Heart left ventricle (tissue), 16 donors: ENCODE data around the gene SURF4. TPM values are rescaled to one million over a fixed set of nuclear protein-coding genes. Genes with fewer than 3 reads are reported as not detected.
"Not testable (repeated sequence)": the region's sequence is repeated elsewhere in the genome, so short reads cannot be mapped to it uniquely, and the experiment has no call there.

Experiments used
- ATAC-seq, 4 donors: fragments of 200-7000 bp; cut with Tn5 transposase; one replicate each; pipeline ENCODE4 v1.9.1; 2020 to 2022; ENCODE audit warnings: moderate library complexity in 4 of 4, mild to moderate bottlenecking in 3 of 4, moderate number of reproducible peaks in 1 of 4
- DNase-seq, 5 donors: peaks; one replicate each; pipeline ENCODE4 v3.0.0-alpha.2; 2020
- H3K27ac ChIP-seq, 12 donors: fragments of 200-600 bp; sonication (generic) in 4 of 12; one replicate each; pipeline versions ENCODE4 v1.5.0 to v1.8.0; 2016 to 2022; ENCODE audit warnings: mild to moderate bottlenecking in 2 of 12
- H3K27me3 ChIP-seq, 9 donors: fragments of 200-600 bp; sonication (generic) in 2 of 9; one replicate each; pipeline versions ENCODE4 v1.5.1 to v1.8.0; 2016 to 2022; ENCODE audit warnings: mild to moderate bottlenecking in 3 of 9
- H3K36me3 ChIP-seq, 9 donors: fragments of 200-600 bp; sonication (generic) in 2 of 9; one replicate each; pipeline versions ENCODE4 v1.5.0 to v1.8.0; 2018 to 2022; ENCODE audit warnings: mild to moderate bottlenecking in 2 of 9
- H3K4me1 ChIP-seq, 12 donors: fragments of 200-600 bp; sonication (generic) in 4 of 12; one replicate each; pipeline versions ENCODE4 v1.5.0 to v1.8.0; 2016 to 2022; ENCODE audit warnings: mild to moderate bottlenecking in 3 of 12
- H3K4me3 ChIP-seq, 12 donors: fragments of 200-600 bp; sonication (generic) in 4 of 12; one replicate each; pipeline versions ENCODE4 v1.5.0 to v1.8.0; 2017 to 2022; ENCODE audit warnings: mild to moderate bottlenecking in 9 of 12, moderate library complexity in 4 of 12
- H3K9me3 ChIP-seq, 12 donors: fragments of 200-600 bp; sonication (generic) in 4 of 12; one replicate each; pipeline versions ENCODE4 v1.5.0 to v1.8.0; 2016 to 2022; ENCODE audit warnings: mild to moderate bottlenecking in 1 of 12
- POLR2A ChIP-seq, 2 donors: fragments of 450-650 bp; IDR thresholded peaks; one replicate each; pipeline ENCODE4 v1.6.1; 2017; ENCODE audit warnings: antibody characterized with exemption in 2 of 2, mild to moderate bottlenecking in 2 of 2, moderate library complexity in 2 of 2
- WGBS, 4 donors: extraction: QIAGEN DNeasy Blood & Tissue Kit in 2 of 4; methylation state at CpG; one replicate each; pipeline versions ENCODE4 v1.1.5 to v1.1.7; 2013 to 2018; 5-methylcytosine and 5-hydroxymethylcytosine counted together
- intact Hi-C, 10 donors: fragments of 100-400 bp; cut with DNase I; formaldehyde crosslinking; loops; one replicate each; pipeline versions ENCODE4 v1.11.1 to v1.14.2; 2022
- polyA plus RNA-seq, 2 donors: library from polyadenylated mRNA; stranded (reverse); fragments of 200-250 nt; gene quantifications; one replicate each; pipeline ENCODE4 v1.2.3, GENCODE V29; 2013
- total RNA-seq, 9 donors: library from RNA; depleted of rRNA in 2 of 9; stranded (reverse); fragments of >200 nt in 2 of 9; fragmentation: NEBNext Ultra II Directional in 3 of 9; extraction: Animal tissue kit (Norgen Biotek cat#: 25700) in 3 of 9; gene quantifications; one replicate each; pipeline versions ENCODE4 v1.1.0 to v1.2.4, GENCODE V29; 2016 to 2023
- TF ChIP-seq, protein P1 (sequence below), 12 donors: fragments of 200-600 bp; sonication (generic) in 4 of 12; IDR thresholded peaks; one replicate each; pipeline versions ENCODE4 v1.5.0 to v1.8.0; 2018 to 2022; ENCODE audit warnings: antibody characterized with exemption in 12 of 12, mild to moderate bottlenecking in 5 of 12
- donor health status: ischemic (EF 13 %, LVEDD 7.1; RV severe dilation, severe dysfunction).
- donor health status: healthy with polysubstance abuse.
- donor health status: DM: no; HTN: yes; CAD: no.
- donor health status: DM: no; HTN: no; CAD: no.
- donor health status: ischemic (EF 25% LVEDD 6.9; RV normal size, moderate dysfunction).
- donor health status: ischemic (EF 25% LVEDD 5.7; RV mildly dilated, moderate dysfunction).
- donor health status: healthy.
- donor health status: DM: yes; HTN: yes; CAD: no.
- donor health status: ischemic (EF 35%, LVEDD 5.7; RV mildly dilated, moderate dysfunction).
- donor health status: nonischemic (EF 11% LVEDD 7.7; RV severe dilation, severe dysfunction).
- donor health status: DM: yes; HTN: yes; CAD: no.
- donor health status: PGD.
- donor health status: ischemic (EF 29% LVEDD 5.4; RV normal size, mild dysfunction).
- donor health status: nonischemic (EF 23%, LVEDD 6.1; RV moderate dilation, normal function).

SURF4 gene
- total and polyA plus RNA-seq, 11 donors = 31.2 to 185 (median 77.8) TPM

GRCh38 chr9:133378408-133378962 lies 2.6 kb upstream of the SURF4 start:
- ATAC-seq (no peak), DNase-seq (no peak)
- Histone ChIP-seq H3K27ac (no peak overlapping the region), H3K36me3 (peaks cover 0 to 4% (median 0%) of the 10 kb centered on the region in 9 donors), H3K27me3 (no peaks in the 10 kb centered on the region), H3K4me1 (peaks cover 0 to 25% (median 16%) of the 10 kb centered on the region in 12 donors), H3K4me3 (no peak overlapping the region), H3K9me3 (peaks cover 0 to 10% (median 0%) of the 10 kb centered on the region in 12 donors)
- 92 to 100% (median 95%) methylated on average over 1 of the region's 1 CpG for WGBS, 4 donors
- TF ChIP-seq, protein P1, sequence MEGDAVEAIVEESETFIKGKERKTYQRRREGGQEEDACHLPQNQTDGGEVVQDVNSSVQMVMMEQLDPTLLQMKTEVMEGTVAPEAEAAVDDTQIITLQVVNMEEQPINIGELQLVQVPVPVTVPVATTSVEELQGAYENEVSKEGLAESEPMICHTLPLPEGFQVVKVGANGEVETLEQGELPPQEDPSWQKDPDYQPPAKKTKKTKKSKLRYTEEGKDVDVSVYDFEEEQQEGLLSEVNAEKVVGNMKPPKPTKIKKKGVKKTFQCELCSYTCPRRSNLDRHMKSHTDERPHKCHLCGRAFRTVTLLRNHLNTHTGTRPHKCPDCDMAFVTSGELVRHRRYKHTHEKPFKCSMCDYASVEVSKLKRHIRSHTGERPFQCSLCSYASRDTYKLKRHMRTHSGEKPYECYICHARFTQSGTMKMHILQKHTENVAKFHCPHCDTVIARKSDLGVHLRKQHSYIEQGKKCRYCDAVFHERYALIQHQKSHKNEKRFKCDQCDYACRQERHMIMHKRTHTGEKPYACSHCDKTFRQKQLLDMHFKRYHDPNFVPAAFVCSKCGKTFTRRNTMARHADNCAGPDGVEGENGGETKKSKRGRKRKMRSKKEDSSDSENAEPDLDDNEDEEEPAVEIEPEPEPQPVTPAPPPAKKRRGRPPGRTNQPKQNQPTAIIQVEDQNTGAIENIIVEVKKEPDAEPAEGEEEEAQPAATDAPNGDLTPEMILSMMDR (IDR thresholded peaks at IDR 0.05) = no peak
- no peak for TF ChIP-seq POLR2A (IDR thresholded peaks at IDR 0.05)
- intact Hi-C loops = loop anchor here in 3 of 10 donors (5.0 kb wide), 2 partner anchors 39 to 41 kb away; partner anchors contain the start of genes SURF6 (in 2 of the 3) and REXO4 (in 1 of the 3)

- Histone ChIP-seq H3K4me1 (peaks cover 0 to 32% (median 22%) of the 10 kb centered on the region in 12 donors), H3K36me3 (peaks cover 0 to 11% (median 4%) of the 10 kb centered on the region in 9 donors), H3K27me3 (no peaks in the 10 kb centered on the region), H3K27ac (no peak overlapping the region), H3K9me3 (peaks cover 0 to 10% (median 0%) of the 10 kb centered on the region in 12 donors), H3K4me3 (no peak overlapping the region)
- TF ChIP-seq, protein P1 (IDR thresholded peaks at IDR 0.05) = no peak
- no peak for TF ChIP-seq POLR2A (IDR thresholded peaks at IDR 0.05)
- intact Hi-C loops = loop anchor here in 4 of 10 donors (2.0 to 5.0 kb wide), 5 partner anchors 21 to 81 kb away; partner anchors contain the start of genes SURF6 (in 2 of the 4), CACFD1 (in 1 of the 4), MED22 (in 1 of the 4) and REXO4 (in 1 of the 4)
- ATAC-seq (no peak), DNase-seq (no peak)
- WGBS, 4 donors = 74 to 85% (median 81%) methylated on average over 5 to 6 of the region's 6 CpGs
These were observed 1.9 kb upstream of the SURF4 start for GRCh38 chr9:133377721-133378216.

GRCh38 chr9:133377280-133377679 lies 1.4 kb upstream of the SURF4 start:
- H3K9me3 ChIP-seq, H3K27ac ChIP-seq, H3K27me3 ChIP-seq, DNase-seq, ATAC-seq, H3K4me3 ChIP-seq: not testable (repeated sequence)
- WGBS, 4 donors = 93 to 95% (median 94%) methylated on average over 14 of the region's 14 CpGs
- intact Hi-C loops = loop anchor here in 4 of 10 donors (2.0 to 5.0 kb wide), 5 partner anchors 20 to 82 kb away; partner anchors contain the start of genes SURF6 (in 2 of the 4), CACFD1 (in 1 of the 4), MED22 (in 1 of the 4) and REXO4 (in 1 of the 4)
- peaks cover 0 to 12% (median 5%) of the 10 kb centered on the region in 9 donors for H3K36me3 ChIP-seq
- H3K4me1 ChIP-seq = peaks cover 0 to 37% (median 26%) of the 10 kb centered on the region in 12 donors

GRCh38 chr9:133375116-133375723 lies 640 bp downstream of the SURF4 start:
- intact Hi-C loops = loop anchor here in 3 of 10 donors (2.0 to 5.0 kb wide), 3 partner anchors 38 to 42 kb away; partner anchors contain the start of genes SURF6 (in 3 of the 3) and REXO4 (in 1 of the 3)
- Histone ChIP-seq H3K27me3 (no peaks in the 10 kb centered on the region), H3K9me3 (peaks cover 0 to 10% (median 0%) of the 10 kb centered on the region in 12 donors), H3K36me3 (peaks cover 0 to 22% (median 10%) of the 10 kb centered on the region in 9 donors), H3K4me3 (peak overlapping the region; percentile 75 to 100 (median 94)), H3K27ac (peak overlapping the region; percentile 83 to 98 (median 94)), H3K4me1 (peaks cover 3 to 58% (median 46%) of the 10 kb centered on the region in 12 donors)
- TF ChIP-seq, protein P1 (IDR thresholded peaks at IDR 0.05) = no peak
- no peak for TF ChIP-seq POLR2A (IDR thresholded peaks at IDR 0.05)
- WGBS, 4 donors = 0 to 1% (median 0%) methylated on average over 5 to 39 of the region's 39 CpGs
- no peak for DNase-seq
- peak in 1 of 4 donors; percentile 7 for ATAC-seq
